ENCODE results near the gene SHC2.

The SHC2 gene

GRCh38 chr19:468587-469256 is 7.9 kb upstream of the SHC2 start:
- no peaks in the 10 kb centered on the region for H3K4me1 ChIP-seq (ENCODE audit: control insufficient read depth in 1 of 2, insufficient read depth in 2 of 2, low read length in 2 of 2)
- no peaks in the 10 kb centered on the region for H3K36me3 ChIP-seq (ENCODE audit: control insufficient read depth in 1 of 2, insufficient read depth in 2 of 2, low read length in 2 of 2)
- no peak overlapping the region for H3K9ac ChIP-seq (ENCODE audit: low read depth in 1 of 2, low read length in 2 of 2)
- H3K27ac ChIP-seq (ENCODE audit: low read depth, low read length), result no peak overlapping the region
- no peaks in the 10 kb centered on the region for H3K9me3 ChIP-seq (ENCODE audit: control insufficient read depth in 1 of 2, low read length in 2 of 2)
- H3K27me3 ChIP-seq (ENCODE audit: control insufficient read depth in 1 of 2, insufficient read depth in 2 of 2, low read length in 2 of 2), result no peaks in the 10 kb centered on the region
- H3K4me3 ChIP-seq (ENCODE audit: low read depth in 1 of 2, low read length in 2 of 2), result no peak overlapping the region

DNA sequence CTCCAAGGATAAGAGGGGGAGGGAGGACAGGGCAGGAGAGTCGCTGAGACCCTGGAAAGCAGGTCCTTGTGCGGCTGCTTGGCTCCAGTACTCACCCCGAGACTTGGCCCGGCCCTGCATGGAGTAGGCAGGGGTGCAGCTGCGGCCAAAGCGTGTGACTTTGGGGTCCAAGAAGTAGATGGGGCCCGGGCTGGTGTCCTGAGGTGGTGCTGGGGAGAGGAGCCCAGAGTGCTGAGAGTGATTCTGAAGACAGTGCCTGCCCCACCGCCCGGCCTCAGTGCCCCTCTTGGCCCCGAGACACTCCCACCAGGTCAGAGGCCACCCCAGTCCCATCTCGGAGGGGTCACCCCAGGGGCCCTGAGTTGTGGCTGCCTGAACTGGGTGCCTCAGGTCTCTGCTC is 6.7 kb upstream of the SHC2 start:
- H3K9ac ChIP-seq (ENCODE audit: low read depth in 1 of 2, low read length in 2 of 2), result no peak overlapping the region
- H3K4me1 ChIP-seq (ENCODE audit: control insufficient read depth in 1 of 2, insufficient read depth in 2 of 2, low read length in 2 of 2), result no peaks in the 10 kb centered on the region
- no peaks in the 10 kb centered on the region for H3K36me3 ChIP-seq (ENCODE audit: control insufficient read depth in 1 of 2, insufficient read depth in 2 of 2, low read length in 2 of 2)
- no peak overlapping the region for H3K27ac ChIP-seq (ENCODE audit: low read depth, low read length)
- H3K4me3 ChIP-seq (ENCODE audit: low read depth in 1 of 2, low read length in 2 of 2), result no peak overlapping the region
- no peaks in the 10 kb centered on the region for H3K27me3 ChIP-seq (ENCODE audit: control insufficient read depth in 1 of 2, insufficient read depth in 2 of 2, low read length in 2 of 2)
- H3K9me3 ChIP-seq (ENCODE audit: control insufficient read depth in 1 of 2, low read length in 2 of 2), result no peaks in the 10 kb centered on the region

DNA sequence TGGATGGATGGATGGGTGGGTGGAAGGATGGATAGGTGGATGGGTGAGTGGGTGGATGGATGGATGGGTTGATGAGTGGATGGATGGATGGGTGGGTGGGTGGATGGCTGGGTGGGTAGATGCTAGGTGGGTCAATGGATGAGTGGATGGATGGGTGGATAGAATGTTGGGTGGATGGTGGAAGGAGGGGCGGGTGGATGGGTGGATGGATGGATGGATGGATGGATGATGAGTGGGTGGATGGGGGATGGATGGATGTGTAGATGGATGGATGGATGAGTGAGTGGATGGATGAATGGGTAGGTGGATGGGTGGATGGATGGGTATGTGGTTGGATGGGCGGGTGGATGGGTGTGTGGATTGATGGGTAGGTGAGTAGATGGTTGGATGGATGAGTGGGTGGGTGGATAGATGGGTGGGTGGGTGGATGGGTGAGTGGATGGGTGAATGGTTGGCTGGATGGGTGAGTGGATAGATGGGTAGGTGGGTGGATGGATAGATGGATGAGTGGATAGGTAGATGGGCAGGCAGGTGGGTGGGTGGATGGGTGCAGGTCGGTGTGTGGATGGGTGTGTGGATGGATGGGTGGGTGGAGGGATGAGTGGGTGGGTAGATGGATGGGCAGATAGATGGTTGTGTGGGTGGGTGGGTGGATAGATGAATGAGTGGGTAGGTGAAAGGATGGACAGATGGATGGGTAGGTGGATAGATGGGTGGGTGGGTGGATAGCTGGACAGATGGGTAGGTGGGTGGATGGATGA is 4.4 kb upstream of the SHC2 start:
- Histone ChIP-seq H3K27ac (ENCODE audit: low read depth, low read length) (no peak overlapping the region), H3K27me3 (ENCODE audit: control insufficient read depth in 1 of 2, insufficient read depth in 2 of 2, low read length in 2 of 2) (no peaks in the 10 kb centered on the region), H3K4me3 (ENCODE audit: low read depth in 1 of 2, low read length in 2 of 2) (no peak overlapping the region)

DNA sequence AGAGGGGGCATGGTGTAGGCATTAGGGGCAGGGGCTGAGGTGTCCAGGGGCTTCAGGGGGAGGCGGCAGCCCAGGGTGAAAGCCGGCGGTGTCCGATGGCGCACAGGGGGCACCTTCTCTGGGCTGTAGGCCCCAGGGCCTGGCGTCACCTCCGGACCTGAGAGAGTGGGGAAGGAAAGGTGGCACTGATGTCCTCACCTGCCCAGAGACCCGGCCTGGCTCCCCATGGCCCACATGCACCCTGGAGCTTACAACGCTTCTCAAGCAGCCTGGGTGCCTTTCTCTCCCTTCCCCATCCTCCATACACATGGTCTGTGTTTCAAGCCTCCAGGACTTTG is 3.3 kb upstream of the SHC2 start:
- no peak overlapping the region for H3K9ac ChIP-seq (ENCODE audit: low read depth in 1 of 2, low read length in 2 of 2)
- no peaks in the 10 kb centered on the region for H3K36me3 ChIP-seq (ENCODE audit: control insufficient read depth in 1 of 2, insufficient read depth in 2 of 2, low read length in 2 of 2)
- no peak overlapping the region for H3K4me3 ChIP-seq (ENCODE audit: low read depth in 1 of 2, low read length in 2 of 2)
- no peak overlapping the region for H3K27ac ChIP-seq (ENCODE audit: low read depth, low read length)
- no peaks in the 10 kb centered on the region for H3K9me3 ChIP-seq (ENCODE audit: control insufficient read depth in 1 of 2, low read length in 2 of 2)
- H3K4me1 ChIP-seq (ENCODE audit: control insufficient read depth in 1 of 2, insufficient read depth in 2 of 2, low read length in 2 of 2), result peaks cover 0 to 8% of the 10 kb centered on the region in 2 donors
- H3K27me3 ChIP-seq (ENCODE audit: control insufficient read depth in 1 of 2, insufficient read depth in 2 of 2, low read length in 2 of 2), result no peaks in the 10 kb centered on the region

More for the DNA sequence above, 4.4 kb upstream of the SHC2 start:
- H3K9me3 ChIP-seq (ENCODE audit: control insufficient read depth in 1 of 2, low read length in 2 of 2), result no peaks in the 10 kb centered on the region
- no peaks in the 10 kb centered on the region for H3K36me3 ChIP-seq (ENCODE audit: control insufficient read depth in 1 of 2, insufficient read depth in 2 of 2, low read length in 2 of 2)
- peaks cover 0 to 5% of the 10 kb centered on the region in 2 donors for H3K4me1 ChIP-seq (ENCODE audit: control insufficient read depth in 1 of 2, insufficient read depth in 2 of 2, low read length in 2 of 2)
- no peak overlapping the region for H3K9ac ChIP-seq (ENCODE audit: low read depth in 1 of 2, low read length in 2 of 2)

- H3K4me1 ChIP-seq (ENCODE audit: control insufficient read depth in 1 of 2, insufficient read depth in 2 of 2, low read length in 2 of 2), result peaks cover 0 to 8% of the 10 kb centered on the region in 2 donors
- no peaks in the 10 kb centered on the region for H3K36me3 ChIP-seq (ENCODE audit: control insufficient read depth in 1 of 2, insufficient read depth in 2 of 2, low read length in 2 of 2)
- H3K9ac ChIP-seq (ENCODE audit: low read depth in 1 of 2, low read length in 2 of 2), result no peak overlapping the region
- H3K27me3 ChIP-seq (ENCODE audit: control insufficient read depth in 1 of 2, insufficient read depth in 2 of 2, low read length in 2 of 2), result no peaks in the 10 kb centered on the region
- H3K4me3 ChIP-seq (ENCODE audit: low read depth in 1 of 2, low read length in 2 of 2), result no peak overlapping the region
- H3K9me3 ChIP-seq (ENCODE audit: control insufficient read depth in 1 of 2, low read length in 2 of 2), result no peaks in the 10 kb centered on the region
- H3K27ac ChIP-seq (ENCODE audit: low read depth, low read length), result no peak overlapping the region
Observed at GRCh38 chr19:463483-464207, 2.8 kb upstream of the SHC2 start.

GRCh38 chr19:461721-462551 is 1.1 kb upstream of the SHC2 start:
- Histone ChIP-seq H3K27ac (ENCODE audit: low read depth, low read length) (peak overlapping the region; percentile 42), H3K9me3 (ENCODE audit: control insufficient read depth in 1 of 2, low read length in 2 of 2) (no peaks in the 10 kb centered on the region), H3K36me3 (ENCODE audit: control insufficient read depth in 1 of 2, insufficient read depth in 2 of 2, low read length in 2 of 2) (no peaks in the 10 kb centered on the region), H3K4me1 (ENCODE audit: control insufficient read depth in 1 of 2, insufficient read depth in 2 of 2, low read length in 2 of 2) (peaks cover 0 to 8% of the 10 kb centered on the region in 2 donors), H3K27me3 (ENCODE audit: control insufficient read depth in 1 of 2, insufficient read depth in 2 of 2, low read length in 2 of 2) (no peaks in the 10 kb centered on the region), H3K4me3 (ENCODE audit: low read depth in 1 of 2, low read length in 2 of 2) (peak overlapping the region in 1 of 2 donors; percentile 59), H3K9ac (ENCODE audit: low read depth in 1 of 2, low read length in 2 of 2) (peak overlapping the region in 1 of 2 donors; percentile 54)

GRCh38 chr19:459724-460511 is 915 bp downstream of the SHC2 start:
- Histone ChIP-seq H3K9me3 (ENCODE audit: control insufficient read depth in 1 of 2, low read length in 2 of 2) (no peaks in the 10 kb centered on the region), H3K36me3 (ENCODE audit: control insufficient read depth in 1 of 2, insufficient read depth in 2 of 2, low read length in 2 of 2) (no peaks in the 10 kb centered on the region), H3K9ac (ENCODE audit: low read depth in 1 of 2, low read length in 2 of 2) (peak overlapping the region; percentile 27 to 79), H3K4me3 (ENCODE audit: low read depth in 1 of 2, low read length in 2 of 2) (peak overlapping the region; percentile 44 to 66), H3K27me3 (ENCODE audit: control insufficient read depth in 1 of 2, insufficient read depth in 2 of 2, low read length in 2 of 2) (no peaks in the 10 kb centered on the region), H3K27ac (ENCODE audit: low read depth, low read length) (peak overlapping the region; percentile 78), H3K4me1 (ENCODE audit: control insufficient read depth in 1 of 2, insufficient read depth in 2 of 2, low read length in 2 of 2) (peaks cover 0 to 8% of the 10 kb centered on the region in 2 donors)

- no peaks in the 10 kb centered on the region for H3K27me3 ChIP-seq (ENCODE audit: control insufficient read depth in 1 of 2, insufficient read depth in 2 of 2, low read length in 2 of 2)
- no peak overlapping the region for H3K27ac ChIP-seq (ENCODE audit: low read depth, low read length)
- H3K4me3 ChIP-seq (ENCODE audit: low read depth in 1 of 2, low read length in 2 of 2), result no peak overlapping the region
- H3K36me3 ChIP-seq (ENCODE audit: control insufficient read depth in 1 of 2, insufficient read depth in 2 of 2, low read length in 2 of 2), result no peaks in the 10 kb centered on the region
- no peak overlapping the region for H3K9ac ChIP-seq (ENCODE audit: low read depth in 1 of 2, low read length in 2 of 2)
- H3K9me3 ChIP-seq (ENCODE audit: control insufficient read depth in 1 of 2, low read length in 2 of 2), result no peaks in the 10 kb centered on the region
- peaks cover 0 to 8% of the 10 kb centered on the region in 2 donors for H3K4me1 ChIP-seq (ENCODE audit: control insufficient read depth in 1 of 2, insufficient read depth in 2 of 2, low read length in 2 of 2)
Observed at GRCh38 chr19:458091-459042, 2.5 kb downstream of the SHC2 start.

All from duodenal mucosa (tissue), 2 donors.